Effector memory CD8-positive, alpha-beta T cell (primary cell): ENCODE data around the gene ZNF468.
"Not testable (repeated sequence)": the region's sequence is repeated elsewhere in the genome, so short reads cannot be mapped to it uniquely, and the experiment has no call there.

ENCODE experiments used
- ATAC-seq: fragments of 150-1000 bp; cut with Tn5 transposase; replicated peaks from 2 replicates; pipeline ENCODE4 v1.10.0; 2021; ENCODE audit warnings: mild to moderate bottlenecking, moderate library complexity
- DNase-seq, 3 experiments: peaks; one replicate each; pipeline ENCODE4 v3.0.0; 2021
- H3K27ac Mint-ChIP-seq, 2 donors: one replicate each; pipeline ENCODE4 v1.8.0; 2022; ENCODE audit warnings: mild to moderate bottlenecking in 2 of 2, mixed read lengths in 2 of 2, moderate library complexity in 2 of 2
- H3K27me3 Mint-ChIP-seq, 2 donors: one replicate each; pipeline ENCODE4 v1.8.0; 2022; ENCODE audit warnings: mixed read lengths in 2 of 2
- H3K36me3 Mint-ChIP-seq: one replicate; pipeline ENCODE4 v1.8.0; 2022; ENCODE audit warnings: mild to moderate bottlenecking, moderate library complexity, mixed read lengths; ENCODE audit not compliant: insufficient read depth
- H3K4me1 Mint-ChIP-seq, 2 donors: one replicate each; pipeline ENCODE4 v1.8.0; 2022; ENCODE audit warnings: low read depth in 2 of 2, mixed read lengths in 2 of 2
- H3K4me3 Mint-ChIP-seq, 2 donors: one replicate each; pipeline ENCODE4 v1.8.0; 2022; ENCODE audit warnings: mild to moderate bottlenecking in 2 of 2, mixed read lengths in 2 of 2, moderate library complexity in 2 of 2
- H3K9me3 Mint-ChIP-seq, 2 donors: one replicate each; pipeline ENCODE4 v1.8.0; 2022; ENCODE audit warnings: mixed read lengths in 2 of 2
- total RNA-seq, 9 experiments: gene quantifications; one replicate each; lab custom pipeline; 2026; lab: John Stamatoyannopoulos, UW

ZNF468 gene
- total RNA-seq = 16.1 to 51.3 (median 35.1) reads per million in 9 experiments

- Mint-ChIP-seq H3K4me1 (peaks cover 16 to 31% of the 10 kb centered on the region in 2 donors), H3K4me3 (peak within 1 kb of the TSS; percentile 81 to 91), H3K27ac (peak within 1 kb of the TSS; percentile 67 to 87), H3K36me3 (peaks cover 22% of the 10 kb centered on the region)
- H3K9me3 Mint-ChIP-seq, H3K27me3 Mint-ChIP-seq: not testable (repeated sequence)
- DNase-seq (peak; percentile 59 to 70 (median 67)), ATAC-seq (peak; percentile 98)
Measured at GRCh38 chr19:52857378-52858191, at the start of gene ZNF468. ZNF468 (minus strand) TSS chr19:52857619; CDS start chr19:52854272, 3,347 bp downstream.

- H3K27me3 Mint-ChIP-seq, DNase-seq, ATAC-seq, H3K4me3 Mint-ChIP-seq, H3K27ac Mint-ChIP-seq, H3K4me1 Mint-ChIP-seq: not testable (repeated sequence)
- peaks cover 10% of the 10 kb centered on the region for H3K36me3 Mint-ChIP-seq
- peaks cover 7 to 20% of the 10 kb centered on the region in 2 donors for H3K9me3 Mint-ChIP-seq
Measured at GRCh38 chr19:52904052-52904780, 46.8 kb upstream of the ZNF468 start.

- Mint-ChIP-seq H3K27ac (no peak overlapping the region), H3K9me3 (peaks cover 5 to 9% of the 10 kb centered on the region in 2 donors), H3K27me3 (no peaks in the 10 kb centered on the region), H3K4me3 (no peak overlapping the region), H3K4me1 (peaks cover 5 to 9% of the 10 kb centered on the region in 2 donors), H3K36me3 (no peaks in the 10 kb centered on the region)
- ATAC-seq (no peak), DNase-seq (no peak)
Measured at GRCh38 chr19:52901842-52902241, 44.4 kb upstream of the ZNF468 start.

- H3K36me3 Mint-ChIP-seq, H3K27ac Mint-ChIP-seq, ATAC-seq, H3K27me3 Mint-ChIP-seq, H3K9me3 Mint-ChIP-seq, DNase-seq: not testable (repeated sequence)
- H3K4me3 Mint-ChIP-seq = peak overlapping the region; percentile 24 to 89
- H3K4me1 Mint-ChIP-seq = peaks cover 12 to 17% of the 10 kb centered on the region in 2 donors
Measured at GRCh38 chr19:52898596-52898995, 41.2 kb upstream of the ZNF468 start.

- Mint-ChIP-seq H3K4me3 (peak overlapping the region; percentile 88 to 89), H3K36me3 (peaks cover 10% of the 10 kb centered on the region), H3K27me3 (no peaks in the 10 kb centered on the region), H3K27ac (peak overlapping the region in 1 of 2 donors; percentile 89), H3K4me1 (peaks cover 12 to 17% of the 10 kb centered on the region in 2 donors), H3K9me3 (no peaks in the 10 kb centered on the region)
- ATAC-seq = no peak
- no peak for DNase-seq
Measured at GRCh38 chr19:52898101-52898500, 40.7 kb upstream of the ZNF468 start.

GRCh38 chr19:52897138-52897935, 39.9 kb upstream of the ZNF468 start, which contains the start of gene ZNF320:
ZNF320 (minus strand) TSS chr19:52897635; CDS start chr19:52890255, 7,380 bp downstream.
- H3K4me3 Mint-ChIP-seq = peak within 1 kb of the TSS; percentile 88 to 89
- H3K9me3 Mint-ChIP-seq = no peaks in the 10 kb centered on the region
- peaks cover 12 to 20% of the 10 kb centered on the region in 2 donors for H3K4me1 Mint-ChIP-seq
- ATAC-seq = peak; percentile 100
- DNase-seq = peak; percentile 86 to 92 (median 91)
- no peaks in the 10 kb centered on the region for H3K27me3 Mint-ChIP-seq
- peaks cover 10% of the 10 kb centered on the region for H3K36me3 Mint-ChIP-seq
- H3K27ac Mint-ChIP-seq = peak within 1 kb of the TSS; percentile 85 to 89

- DNase-seq = no peak
- H3K27me3 Mint-ChIP-seq = no peaks in the 10 kb centered on the region
- H3K4me1 Mint-ChIP-seq = peaks cover 13 to 21% of the 10 kb centered on the region in 2 donors
- H3K36me3 Mint-ChIP-seq = peaks cover 10% of the 10 kb centered on the region
- ATAC-seq = no peak
- H3K27ac Mint-ChIP-seq = peak overlapping the region; percentile 85 to 89
- H3K4me3 Mint-ChIP-seq = peak overlapping the region; percentile 88 to 89
- H3K9me3 Mint-ChIP-seq = no peaks in the 10 kb centered on the region
Measured at GRCh38 chr19:52896431-52897137, 39.2 kb upstream of the ZNF468 start.

GRCh38 chr19:52891336-52891735, 33.9 kb upstream of the ZNF468 start:
- peak overlapping the region in 1 of 2 donors; percentile 75 for H3K27ac Mint-ChIP-seq
- ATAC-seq (no peak), DNase-seq (no peak)
- H3K4me3 Mint-ChIP-seq = no peak overlapping the region
- H3K9me3 Mint-ChIP-seq = peaks cover 0 to 5% of the 10 kb centered on the region in 2 donors
- H3K36me3 Mint-ChIP-seq = peaks cover 56% of the 10 kb centered on the region
- H3K27me3 Mint-ChIP-seq = no peaks in the 10 kb centered on the region
- H3K4me1 Mint-ChIP-seq = peaks cover 9% of the 10 kb centered on the region in 2 donors

- DNase-seq (no peak), ATAC-seq (no peak)
- no peaks in the 10 kb centered on the region for H3K27me3 Mint-ChIP-seq
- H3K9me3 Mint-ChIP-seq = peaks cover 0 to 5% of the 10 kb centered on the region in 2 donors
- H3K27ac Mint-ChIP-seq = peak overlapping the region in 1 of 2 donors; percentile 39
- H3K4me3 Mint-ChIP-seq = no peak overlapping the region
- H3K4me1 Mint-ChIP-seq = peaks cover 8 to 9% of the 10 kb centered on the region in 2 donors
- peaks cover 58% of the 10 kb centered on the region for H3K36me3 Mint-ChIP-seq
Measured at GRCh38 chr19:52889931-52890330, 32.5 kb upstream of the ZNF468 start.

- Mint-ChIP-seq H3K4me1 (peaks cover 4 to 7% of the 10 kb centered on the region in 2 donors), H3K9me3 (peaks cover 0 to 5% of the 10 kb centered on the region in 2 donors), H3K4me3 (no peak overlapping the region), H3K36me3 (peaks cover 64% of the 10 kb centered on the region), H3K27ac (no peak overlapping the region), H3K27me3 (no peaks in the 10 kb centered on the region)
- no peak for ATAC-seq
- DNase-seq = no peak
Measured at GRCh38 chr19:52889076-52889475, 31.7 kb upstream of the ZNF468 start.

GRCh38 chr19:52880895-52881389, 23.5 kb upstream of the ZNF468 start:
- H3K4me3 Mint-ChIP-seq = no peak overlapping the region
- ATAC-seq = no peak
- no peaks in the 10 kb centered on the region for H3K27me3 Mint-ChIP-seq
- H3K4me1 Mint-ChIP-seq = no peaks in the 10 kb centered on the region
- no peak for DNase-seq
- peaks cover 13 to 22% of the 10 kb centered on the region in 2 donors for H3K9me3 Mint-ChIP-seq
- peaks cover 44% of the 10 kb centered on the region for H3K36me3 Mint-ChIP-seq
- H3K27ac Mint-ChIP-seq = no peak overlapping the region

GRCh38 chr19:52872996-52873395, 15.6 kb upstream of the ZNF468 start:
- H3K27ac Mint-ChIP-seq, H3K4me1 Mint-ChIP-seq, H3K4me3 Mint-ChIP-seq, H3K27me3 Mint-ChIP-seq, ATAC-seq, H3K36me3 Mint-ChIP-seq, H3K9me3 Mint-ChIP-seq, DNase-seq: not testable (repeated sequence)
